Cardiac fibroblast (primary cell): ENCODE measurements around the gene ZNF48.

Source experiments
- DNase-seq, 2 donors: peaks; one replicate each; pipeline versions ENCODE4 v3.0.0 to v3.0.0-alpha.2; 2010; ENCODE audit warnings: low read depth in 2 of 2
- H3K4me3 ChIP-seq, 2 donors: replicated peaks in 1 of 2; 1 replicate in 1 of 2; 2 replicates in 1 of 2; pipeline ENCODE4 v1.5.1; 2011; ENCODE audit warnings: low read depth in 2 of 2, low read length in 2 of 2, mild to moderate bottlenecking in 2 of 2, moderate library complexity in 1 of 2
- TF ChIP-seq, protein P1 (sequence below): IDR thresholded peaks from one replicate; pipeline ENCODE4 v1.5.1; 2011; ENCODE audit warnings: low read depth, mild to moderate bottlenecking, low read length, inconsistent platforms

The ZNF48 gene

GRCh38 chr16:30397776-30398660, 2.8 kb downstream of the ZNF48 start:
- H3K4me3 ChIP-seq, result no peak overlapping the region
- DNase-seq, result no peak
- TF ChIP-seq, protein P1, sequence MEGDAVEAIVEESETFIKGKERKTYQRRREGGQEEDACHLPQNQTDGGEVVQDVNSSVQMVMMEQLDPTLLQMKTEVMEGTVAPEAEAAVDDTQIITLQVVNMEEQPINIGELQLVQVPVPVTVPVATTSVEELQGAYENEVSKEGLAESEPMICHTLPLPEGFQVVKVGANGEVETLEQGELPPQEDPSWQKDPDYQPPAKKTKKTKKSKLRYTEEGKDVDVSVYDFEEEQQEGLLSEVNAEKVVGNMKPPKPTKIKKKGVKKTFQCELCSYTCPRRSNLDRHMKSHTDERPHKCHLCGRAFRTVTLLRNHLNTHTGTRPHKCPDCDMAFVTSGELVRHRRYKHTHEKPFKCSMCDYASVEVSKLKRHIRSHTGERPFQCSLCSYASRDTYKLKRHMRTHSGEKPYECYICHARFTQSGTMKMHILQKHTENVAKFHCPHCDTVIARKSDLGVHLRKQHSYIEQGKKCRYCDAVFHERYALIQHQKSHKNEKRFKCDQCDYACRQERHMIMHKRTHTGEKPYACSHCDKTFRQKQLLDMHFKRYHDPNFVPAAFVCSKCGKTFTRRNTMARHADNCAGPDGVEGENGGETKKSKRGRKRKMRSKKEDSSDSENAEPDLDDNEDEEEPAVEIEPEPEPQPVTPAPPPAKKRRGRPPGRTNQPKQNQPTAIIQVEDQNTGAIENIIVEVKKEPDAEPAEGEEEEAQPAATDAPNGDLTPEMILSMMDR, result no peak

GRCh38 chr16:30398661-30399434, 3.6 kb downstream of the ZNF48 start:
- TF ChIP-seq, protein P1, result no peak
- DNase-seq, result no peak
- no peak overlapping the region for H3K4me3 ChIP-seq

DNA sequence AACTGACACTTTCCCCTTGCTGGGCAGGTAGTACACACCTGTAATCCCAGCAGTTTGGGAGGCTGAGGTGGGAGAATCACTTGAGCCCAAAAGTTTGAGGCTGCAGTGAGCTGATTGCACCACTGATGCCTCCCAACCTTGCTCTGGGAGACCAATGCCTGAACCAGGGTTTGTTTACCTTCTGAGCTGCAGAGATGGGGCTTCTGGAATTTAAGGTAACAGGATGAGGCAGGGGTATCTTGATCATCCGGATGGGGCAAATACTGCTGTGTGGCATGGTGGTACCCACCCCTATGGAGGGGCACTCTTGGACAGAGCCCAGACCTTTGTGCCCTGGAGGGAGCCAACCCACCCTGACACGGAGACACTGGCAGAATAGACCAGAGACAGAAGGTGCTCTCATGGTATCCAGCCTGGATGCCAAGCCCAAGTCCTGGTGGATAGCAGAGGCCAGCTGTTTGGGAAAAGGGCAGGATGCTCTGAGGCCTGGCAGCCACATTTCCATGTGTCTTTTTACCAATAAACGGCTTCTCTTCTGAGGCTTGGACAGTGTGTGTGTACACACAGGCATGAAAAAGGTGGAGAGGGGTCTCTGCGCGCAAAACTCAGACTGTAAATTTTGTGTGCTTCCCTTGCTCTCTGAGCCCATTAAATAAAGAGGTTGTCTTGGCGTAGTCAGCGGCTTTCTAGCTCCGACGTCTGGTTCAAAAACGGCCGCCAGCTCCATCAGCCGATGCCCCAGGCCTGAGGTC, 4.4 kb downstream of the ZNF48 start:
- H3K4me3 ChIP-seq, result peak overlapping the region; percentile 58 to 65
- no peak for DNase-seq
- TF ChIP-seq, protein P1, result no peak

DNA sequence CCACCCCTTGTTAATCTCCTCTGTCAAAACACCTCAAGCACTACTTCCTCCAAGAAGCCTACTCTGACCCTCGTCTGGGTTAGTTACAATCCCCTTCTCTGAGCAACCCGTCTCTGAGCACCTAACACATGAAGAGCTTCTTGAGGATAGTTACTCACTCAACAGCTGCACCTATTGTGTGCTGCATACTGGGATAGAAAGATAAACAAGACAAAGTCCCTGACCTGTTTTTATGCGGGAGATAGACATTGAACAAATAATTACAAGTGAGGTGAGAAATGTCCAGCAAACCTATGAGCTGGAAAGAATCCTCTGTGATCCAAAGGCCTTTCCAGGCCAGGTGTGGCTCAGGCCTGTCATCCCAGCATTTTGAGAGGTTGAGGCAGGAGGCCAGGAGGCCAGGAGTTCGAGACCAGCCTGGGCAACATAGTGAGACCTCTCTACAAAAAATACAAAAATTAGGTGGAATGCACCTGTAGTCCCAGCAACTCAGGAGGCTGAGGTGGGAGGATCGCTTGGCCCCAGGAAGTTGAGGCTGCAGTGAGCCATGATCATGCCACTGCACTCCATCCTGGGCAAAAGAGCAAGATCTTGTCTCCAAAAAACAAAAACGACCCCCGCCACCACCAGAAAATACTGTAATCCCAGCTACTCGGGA, 6.7 kb downstream of the ZNF48 start:
- TF ChIP-seq, protein P1, result no peak
- no peak for DNase-seq
- no peak overlapping the region for H3K4me3 ChIP-seq

GRCh38 chr16:30406795-30407101, 11.5 kb downstream of the ZNF48 start:
- peak overlapping the region; percentile 72 to 80 for H3K4me3 ChIP-seq
- TF ChIP-seq, protein P1, result no peak
- no peak for DNase-seq

DNA sequence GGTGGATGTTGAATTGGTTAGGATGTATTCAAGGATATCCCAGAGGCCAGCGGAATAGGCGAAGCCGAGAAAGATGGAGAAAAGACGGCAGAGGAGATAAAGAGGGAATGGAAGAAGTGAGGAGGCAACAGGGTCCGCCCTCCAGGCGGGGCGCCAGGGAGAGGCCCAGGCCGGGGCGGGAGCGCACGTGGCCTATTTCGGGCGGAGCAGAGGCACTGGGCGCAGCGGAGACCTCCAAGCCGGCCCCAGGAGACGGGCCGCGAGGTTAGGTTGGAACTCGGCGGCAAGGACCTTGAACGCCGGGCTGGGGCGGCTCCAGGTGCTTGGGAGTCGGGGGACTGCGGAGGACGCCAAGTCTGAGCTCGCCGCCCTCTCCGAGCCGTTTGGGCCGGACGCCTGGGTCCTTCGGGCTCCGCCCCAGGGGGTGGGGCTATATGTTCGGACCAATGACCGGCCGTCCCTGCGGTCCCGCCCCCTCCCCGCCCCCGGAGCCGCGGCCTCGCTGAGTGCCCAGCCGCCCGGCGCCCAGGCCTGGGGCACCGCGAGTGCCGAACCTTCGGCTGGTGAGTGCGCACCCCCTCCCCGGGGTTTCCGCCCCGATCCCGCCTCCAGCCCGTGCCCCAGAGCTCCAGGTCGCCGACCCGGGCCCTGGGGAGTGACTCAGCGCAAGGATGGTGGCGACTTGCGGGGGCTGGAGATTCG, 12.0 kb downstream of the ZNF48 start, which contains the start of gene ZNF771:
Gene ZNF771 (plus strand): TSS at position 505 of the 702 bp plus-strand sequence. CDS start 448 bp downstream, outside the sequence.
- peak; percentile 84 to 90 for DNase-seq
- peak within 1 kb of the TSS; percentile 72 to 80 for H3K4me3 ChIP-seq
- TF ChIP-seq, protein P1, result no peak
